ENCODE data around the gene TSNAXIP1. TPM values are rescaled to one million over a fixed set of nuclear protein-coding genes. Genes with fewer than 3 reads are reported as not detected.

The TSNAXIP1 gene
- total RNA-seq, 3 donors from 2014 or later (not counting 1 experiment from before 2014, with no cell fraction given) = 0.15 to 0.68 TPM; not detected in 1

- Mint-ChIP-seq H3K4me1 (peaks cover 17 to 23% of the 10 kb centered on the region in 2 donors), H3K27ac (no peak overlapping the region), H3K27me3 (ENCODE audit: low read depth in 2 of 2) (no peaks in the 10 kb centered on the region), H3K9me3 (no peaks in the 10 kb centered on the region), H3K4me3 (no peak overlapping the region), H3K36me3 (no peaks in the 10 kb centered on the region)
- intact Hi-C loops (cut with micrococcal nuclease) = no loop called here
- Histone ChIP-seq H3K4me3 (ENCODE audit: low read length) (no peak overlapping the region), H3K27ac (ENCODE audit: low read length) (no peak overlapping the region), H3K4me1 (ENCODE audit: control insufficient read depth, insufficient read depth, low read length) (peaks cover 11% of the 10 kb centered on the region), H3K9me3 (ENCODE audit: control insufficient read depth, insufficient read depth, low read length) (no peaks in the 10 kb centered on the region), H3K36me3 (ENCODE audit: control insufficient read depth, insufficient read depth, low read length) (peaks cover 11% of the 10 kb centered on the region), H3K27me3 (ENCODE audit: control insufficient read depth, insufficient read depth, low read length) (no peaks in the 10 kb centered on the region)
- 98% methylated on average over 5 of the region's 5 CpGs for WGBS (ENCODE audit: insufficient coverage)
- no peak for TF ChIP-seq CTCF (IDR thresholded peaks at IDR 0.05)
- ATAC-seq = peak in 1 of 3 donors; percentile 24
- DNase-seq = no peak
Observed at GRCh38 chr16:67763066-67763465, 43.6 kb upstream of the TSNAXIP1 start.

GRCh38 chr16:67764158-67764667 is 42.5 kb upstream of the TSNAXIP1 start:
- no peak overlapping the region for H3K27ac Mint-ChIP-seq
- H3K4me3 Mint-ChIP-seq = no peak overlapping the region
- H3K36me3 Mint-ChIP-seq = no peaks in the 10 kb centered on the region

GRCh38 chr16:67766291-67766690 is 40.4 kb upstream of the TSNAXIP1 start:
- no peak overlapping the region for H3K27ac ChIP-seq (ENCODE audit: low read length)
- no peak for DNase-seq
- ATAC-seq = no peak
- H3K27me3 ChIP-seq (ENCODE audit: control insufficient read depth, insufficient read depth, low read length) = no peaks in the 10 kb centered on the region
- H3K4me1 Mint-ChIP-seq = peaks cover 6 to 8% of the 10 kb centered on the region in 2 donors
- WGBS (ENCODE audit: insufficient coverage) = 92% methylated on average over 4 of the region's 4 CpGs
- H3K27me3 Mint-ChIP-seq (ENCODE audit: low read depth in 2 of 2) = no peaks in the 10 kb centered on the region
- H3K27ac Mint-ChIP-seq = no peak overlapping the region
- H3K4me1 ChIP-seq (ENCODE audit: control insufficient read depth, insufficient read depth, low read length) = peaks cover under 1% of the 10 kb centered on the region
- no peaks in the 10 kb centered on the region for H3K36me3 Mint-ChIP-seq
- no peaks in the 10 kb centered on the region for H3K9me3 ChIP-seq (ENCODE audit: control insufficient read depth, insufficient read depth, low read length)
- intact Hi-C loops (cut with micrococcal nuclease) = no loop called here
- no peaks in the 10 kb centered on the region for H3K9me3 Mint-ChIP-seq
- no peak for TF ChIP-seq CTCF (IDR thresholded peaks at IDR 0.05)
- H3K36me3 ChIP-seq (ENCODE audit: control insufficient read depth, insufficient read depth, low read length) = peaks cover 10% of the 10 kb centered on the region
- no peak overlapping the region for H3K4me3 ChIP-seq (ENCODE audit: low read length)
- H3K4me3 Mint-ChIP-seq = no peak overlapping the region

More at GRCh38 chr16:67764158-67764667, 42.5 kb upstream of the TSNAXIP1 start:
- WGBS (ENCODE audit: insufficient coverage) = 96% methylated on average over 7 of the region's 7 CpGs
- Histone ChIP-seq H3K4me3 (ENCODE audit: low read length) (no peak overlapping the region), H3K27ac (ENCODE audit: low read length) (no peak overlapping the region), H3K27me3 (ENCODE audit: control insufficient read depth, insufficient read depth, low read length) (no peaks in the 10 kb centered on the region), H3K9me3 (ENCODE audit: control insufficient read depth, insufficient read depth, low read length) (no peaks in the 10 kb centered on the region), H3K36me3 (ENCODE audit: control insufficient read depth, insufficient read depth, low read length) (peaks cover 7% of the 10 kb centered on the region), H3K4me1 (ENCODE audit: control insufficient read depth, insufficient read depth, low read length) (peaks cover 11% of the 10 kb centered on the region)
- intact Hi-C loops (cut with micrococcal nuclease) = no loop called here
- Mint-ChIP-seq H3K27me3 (ENCODE audit: low read depth in 2 of 2) (no peaks in the 10 kb centered on the region), H3K4me1 (peaks cover 17 to 22% of the 10 kb centered on the region in 2 donors), H3K9me3 (no peaks in the 10 kb centered on the region)
- DNase-seq (no peak), ATAC-seq (no peak)
- TF ChIP-seq CTCF (IDR thresholded peaks at IDR 0.05) = no peak

- TF ChIP-seq CTCF (IDR thresholded peaks at IDR 0.05) = no peak
- ATAC-seq = no peak
- no peak overlapping the region for H3K4me3 Mint-ChIP-seq
- intact Hi-C loops (cut with micrococcal nuclease) = no loop called here
- no peaks in the 10 kb centered on the region for H3K9me3 Mint-ChIP-seq
- no peaks in the 10 kb centered on the region for H3K27me3 ChIP-seq (ENCODE audit: control insufficient read depth, insufficient read depth, low read length)
- peaks cover 7% of the 10 kb centered on the region for H3K36me3 ChIP-seq (ENCODE audit: control insufficient read depth, insufficient read depth, low read length)
- WGBS (ENCODE audit: insufficient coverage) = 89% methylated on average over 7 of the region's 7 CpGs
- H3K27ac ChIP-seq (ENCODE audit: low read length) = no peak overlapping the region
- peaks cover under 1 to 7% of the 10 kb centered on the region in 2 donors for H3K4me1 Mint-ChIP-seq
- no peaks in the 10 kb centered on the region for H3K36me3 Mint-ChIP-seq
- DNase-seq = no peak
- no peaks in the 10 kb centered on the region for H3K9me3 ChIP-seq (ENCODE audit: control insufficient read depth, insufficient read depth, low read length)
- no peaks in the 10 kb centered on the region for H3K27me3 Mint-ChIP-seq (ENCODE audit: low read depth in 2 of 2)
- no peak overlapping the region for H3K27ac Mint-ChIP-seq
- no peaks in the 10 kb centered on the region for H3K4me1 ChIP-seq (ENCODE audit: control insufficient read depth, insufficient read depth, low read length)
- no peak overlapping the region for H3K4me3 ChIP-seq (ENCODE audit: low read length)
Observed at GRCh38 chr16:67767953-67768352, 38.7 kb upstream of the TSNAXIP1 start.
